ENCODE data around the gene SPINK1. TPM values are rescaled to one million over a fixed set of nuclear protein-coding genes. Genes with fewer than 3 reads are reported as not detected.
A peak's percentile ranks its signal among the peaks of the same experiment; 100 is the strongest.

Gene SPINK1
- total and polyA plus RNA-seq, 2 of the 13 experiments (the other 11 are each of a cell fraction or from before 2014, with no cell fraction given): 14.7 to 17.1 TPM

DNA sequence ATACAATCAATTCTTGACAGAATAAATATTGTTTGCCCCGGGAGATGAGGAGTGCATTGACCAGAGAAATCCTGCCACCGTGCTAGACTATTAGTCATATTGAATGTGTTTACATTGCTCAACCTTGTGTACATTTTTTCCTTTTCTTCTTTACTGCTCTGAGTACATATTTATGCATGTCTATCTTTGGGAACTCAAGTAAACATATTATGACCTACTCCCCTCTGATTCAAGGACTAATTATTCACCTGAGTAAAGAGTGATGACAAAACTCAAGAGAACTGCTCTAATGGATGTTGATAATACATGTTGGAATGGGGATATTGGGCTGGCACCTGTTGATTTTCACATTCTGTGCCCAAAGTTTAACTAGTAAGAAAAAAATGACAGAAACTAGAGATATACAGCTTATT is 3.9 kb upstream of the SPINK1 start (continued):
- TF ChIP-seq, protein P1, sequence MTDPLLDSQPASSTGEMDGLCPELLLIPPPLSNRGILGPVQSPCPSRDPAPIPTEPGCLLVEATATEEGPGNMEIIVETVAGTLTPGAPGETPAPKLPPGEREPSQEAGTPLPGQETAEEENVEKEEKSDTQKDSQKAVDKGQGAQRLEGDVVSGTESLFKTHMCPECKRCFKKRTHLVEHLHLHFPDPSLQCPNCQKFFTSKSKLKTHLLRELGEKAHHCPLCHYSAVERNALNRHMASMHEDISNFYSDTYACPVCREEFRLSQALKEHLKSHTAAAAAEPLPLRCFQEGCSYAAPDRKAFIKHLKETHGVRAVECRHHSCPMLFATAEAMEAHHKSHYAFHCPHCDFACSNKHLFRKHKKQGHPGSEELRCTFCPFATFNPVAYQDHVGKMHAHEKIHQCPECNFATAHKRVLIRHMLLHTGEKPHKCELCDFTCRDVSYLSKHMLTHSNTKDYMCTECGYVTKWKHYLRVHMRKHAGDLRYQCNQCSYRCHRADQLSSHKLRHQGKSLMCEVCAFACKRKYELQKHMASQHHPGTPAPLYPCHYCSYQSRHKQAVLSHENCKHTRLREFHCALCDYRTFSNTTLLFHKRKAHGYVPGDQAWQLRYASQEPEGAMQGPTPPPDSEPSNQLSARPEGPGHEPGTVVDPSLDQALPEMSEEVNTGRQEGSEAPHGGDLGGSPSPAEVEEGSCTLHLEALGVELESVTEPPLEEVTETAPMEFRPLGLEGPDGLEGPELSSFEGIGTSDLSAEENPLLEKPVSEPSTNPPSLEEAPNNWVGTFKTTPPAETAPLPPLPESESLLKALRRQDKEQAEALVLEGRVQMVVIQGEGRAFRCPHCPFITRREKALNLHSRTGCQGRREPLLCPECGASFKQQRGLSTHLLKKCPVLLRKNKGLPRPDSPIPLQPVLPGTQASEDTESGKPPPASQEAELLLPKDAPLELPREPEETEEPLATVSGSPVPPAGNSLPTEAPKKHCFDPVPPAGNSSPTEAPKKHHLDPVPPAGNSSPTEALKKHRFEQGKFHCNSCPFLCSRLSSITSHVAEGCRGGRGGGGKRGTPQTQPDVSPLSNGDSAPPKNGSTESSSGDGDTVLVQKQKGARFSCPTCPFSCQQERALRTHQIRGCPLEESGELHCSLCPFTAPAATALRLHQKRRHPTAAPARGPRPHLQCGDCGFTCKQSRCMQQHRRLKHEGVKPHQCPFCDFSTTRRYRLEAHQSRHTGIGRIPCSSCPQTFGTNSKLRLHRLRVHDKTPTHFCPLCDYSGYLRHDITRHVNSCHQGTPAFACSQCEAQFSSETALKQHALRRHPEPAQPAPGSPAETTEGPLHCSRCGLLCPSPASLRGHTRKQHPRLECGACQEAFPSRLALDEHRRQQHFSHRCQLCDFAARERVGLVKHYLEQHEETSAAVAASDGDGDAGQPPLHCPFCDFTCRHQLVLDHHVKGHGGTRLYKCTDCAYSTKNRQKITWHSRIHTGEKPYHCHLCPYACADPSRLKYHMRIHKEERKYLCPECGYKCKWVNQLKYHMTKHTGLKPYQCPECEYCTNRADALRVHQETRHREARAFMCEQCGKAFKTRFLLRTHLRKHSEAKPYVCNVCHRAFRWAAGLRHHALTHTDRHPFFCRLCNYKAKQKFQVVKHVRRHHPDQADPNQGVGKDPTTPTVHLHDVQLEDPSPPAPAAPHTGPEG (CRISPR knock-in tag; IDR thresholded peaks at IDR 0.05): no peak
- no peak for TF ChIP-seq MTA1 (CRISPR knock-in tag; IDR thresholded peaks at IDR 0.05; ENCODE audit: borderline replicate concordance)
- TF ChIP-seq CC2D1A (CRISPR knock-in tag; IDR thresholded peaks at IDR 0.05): no peak
- TF ChIP-seq, protein P2, sequence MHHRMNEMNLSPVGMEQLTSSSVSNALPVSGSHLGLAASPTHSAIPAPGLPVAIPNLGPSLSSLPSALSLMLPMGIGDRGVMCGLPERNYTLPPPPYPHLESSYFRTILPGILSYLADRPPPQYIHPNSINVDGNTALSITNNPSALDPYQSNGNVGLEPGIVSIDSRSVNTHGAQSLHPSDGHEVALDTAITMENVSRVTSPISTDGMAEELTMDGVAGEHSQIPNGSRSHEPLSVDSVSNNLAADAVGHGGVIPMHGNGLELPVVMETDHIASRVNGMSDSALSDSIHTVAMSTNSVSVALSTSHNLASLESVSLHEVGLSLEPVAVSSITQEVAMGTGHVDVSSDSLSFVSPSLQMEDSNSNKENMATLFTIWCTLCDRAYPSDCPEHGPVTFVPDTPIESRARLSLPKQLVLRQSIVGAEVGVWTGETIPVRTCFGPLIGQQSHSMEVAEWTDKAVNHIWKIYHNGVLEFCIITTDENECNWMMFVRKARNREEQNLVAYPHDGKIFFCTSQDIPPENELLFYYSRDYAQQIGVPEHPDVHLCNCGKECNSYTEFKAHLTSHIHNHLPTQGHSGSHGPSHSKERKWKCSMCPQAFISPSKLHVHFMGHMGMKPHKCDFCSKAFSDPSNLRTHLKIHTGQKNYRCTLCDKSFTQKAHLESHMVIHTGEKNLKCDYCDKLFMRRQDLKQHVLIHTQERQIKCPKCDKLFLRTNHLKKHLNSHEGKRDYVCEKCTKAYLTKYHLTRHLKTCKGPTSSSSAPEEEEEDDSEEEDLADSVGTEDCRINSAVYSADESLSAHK (CRISPR knock-in tag; IDR thresholded peaks at IDR 0.05; ENCODE audit: borderline replicate concordance): no peak
- TF ChIP-seq, protein P3, sequence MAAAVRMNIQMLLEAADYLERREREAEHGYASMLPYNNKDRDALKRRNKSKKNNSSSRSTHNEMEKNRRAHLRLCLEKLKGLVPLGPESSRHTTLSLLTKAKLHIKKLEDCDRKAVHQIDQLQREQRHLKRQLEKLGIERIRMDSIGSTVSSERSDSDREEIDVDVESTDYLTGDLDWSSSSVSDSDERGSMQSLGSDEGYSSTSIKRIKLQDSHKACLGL (CRISPR knock-in tag; IDR thresholded peaks at IDR 0.05): no peak
- peak; percentile 37 for TF ChIP-seq PHF5A (CRISPR knock-in tag; IDR thresholded peaks at IDR 0.05; ENCODE audit: low read depth, unreplicated experiment)
- TF ChIP-seq, protein P4, sequence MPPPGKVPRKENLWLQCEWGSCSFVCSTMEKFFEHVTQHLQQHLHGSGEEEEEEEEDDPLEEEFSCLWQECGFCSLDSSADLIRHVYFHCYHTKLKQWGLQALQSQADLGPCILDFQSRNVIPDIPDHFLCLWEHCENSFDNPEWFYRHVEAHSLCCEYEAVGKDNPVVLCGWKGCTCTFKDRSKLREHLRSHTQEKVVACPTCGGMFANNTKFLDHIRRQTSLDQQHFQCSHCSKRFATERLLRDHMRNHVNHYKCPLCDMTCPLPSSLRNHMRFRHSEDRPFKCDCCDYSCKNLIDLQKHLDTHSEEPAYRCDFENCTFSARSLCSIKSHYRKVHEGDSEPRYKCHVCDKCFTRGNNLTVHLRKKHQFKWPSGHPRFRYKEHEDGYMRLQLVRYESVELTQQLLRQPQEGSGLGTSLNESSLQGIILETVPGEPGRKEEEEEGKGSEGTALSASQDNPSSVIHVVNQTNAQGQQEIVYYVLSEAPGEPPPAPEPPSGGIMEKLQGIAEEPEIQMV (CRISPR knock-in tag; IDR thresholded peaks at IDR 0.05; ENCODE audit: low read depth): no peak
- TF ChIP-seq ZNF430 (CRISPR knock-in tag; IDR thresholded peaks at IDR 0.05): no peak
- TF ChIP-seq ZNF432 (CRISPR knock-in tag; IDR thresholded peaks at IDR 0.05; ENCODE audit: borderline replicate concordance): no peak
- peak; percentile 56 for TF ChIP-seq ELF1 (CRISPR knock-in tag; IDR thresholded peaks at IDR 0.05)
- TF ChIP-seq RFX5 (IDR thresholded peaks at IDR 0.05; ENCODE audit: low read depth, low read length): no peak
- peak; percentile 89; the same call in 1 of the 2 replicates for TF ChIP-seq KDM4B (CRISPR knock-in tag; IDR thresholded peaks at IDR 0.05)
- peak; percentile 99 for TF ChIP-seq BCL6 (CRISPR knock-in tag; IDR thresholded peaks at IDR 0.05)
- TF ChIP-seq RXRB (CRISPR knock-in tag; IDR thresholded peaks at IDR 0.05; ENCODE audit: borderline replicate concordance): peak; percentile 99
- TF ChIP-seq THAP11 (CRISPR knock-in tag; IDR thresholded peaks at IDR 0.05): peak; percentile 84
- TF ChIP-seq ZNF138 (CRISPR knock-in tag; IDR thresholded peaks at IDR 0.05; ENCODE audit: low read depth): no peak
- peak; percentile 93 for TF ChIP-seq JUN (CRISPR knock-in tag; IDR thresholded peaks at IDR 0.05)
- TF ChIP-seq ZNF333 (CRISPR knock-in tag; IDR thresholded peaks at IDR 0.05; ENCODE audit: borderline replicate concordance): no peak
- no peak for TF ChIP-seq NFATC3 (CRISPR knock-in tag; IDR thresholded peaks at IDR 0.05)
- no peak for TF ChIP-seq TAF15 (IDR thresholded peaks at IDR 0.05; ENCODE audit: low read depth, low read length, poor library complexity, severe bottlenecking)
- no peak for TF ChIP-seq IRX3 (CRISPR knock-in tag; IDR thresholded peaks at IDR 0.05; ENCODE audit: borderline replicate concordance, low read depth)

Data from HepG2 (cell line).